ENCODE data around the gene NALCN. TPM values are rescaled to one million over a fixed set of nuclear protein-coding genes. Genes with fewer than 3 reads are reported as not detected.

Gene NALCN
- total RNA-seq, 5 donors from 2014 or later (not counting 1 experiment from before 2014, with no cell fraction given), result not detected

DNA sequence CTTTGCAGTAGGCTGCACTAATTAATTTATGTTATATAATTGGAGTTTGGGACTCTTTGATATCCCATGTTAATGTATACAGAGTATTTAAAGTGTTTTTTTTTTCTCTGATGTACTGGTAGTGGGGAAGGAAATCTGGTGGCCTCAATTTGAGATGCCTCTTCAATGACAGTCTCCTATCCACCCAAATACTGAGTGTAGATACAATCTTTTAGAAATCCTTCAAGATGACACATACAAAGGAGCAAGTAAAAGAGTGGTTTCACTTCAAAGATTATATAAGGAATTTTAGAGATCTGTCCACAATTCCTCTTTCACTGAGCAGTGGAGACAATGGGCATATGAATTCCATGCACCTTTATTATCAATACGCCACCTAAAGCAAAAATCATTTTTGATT is 15.1 kb downstream of the NALCN start:
- no peak overlapping the region for H3K27ac Mint-ChIP-seq
- peaks cover 3 to 5% of the 10 kb centered on the region in 2 donors for H3K27me3 Mint-ChIP-seq
- ATAC-seq (replicated peaks in 1 of 4), result no peak
- H3K36me3 Mint-ChIP-seq, result no peaks in the 10 kb centered on the region
- POLR2A ChIA-PET, result no interaction called here
- no peak overlapping the region for H3K4me3 Mint-ChIP-seq
- Histone ChIP-seq H3K27ac (ENCODE audit: low read length) (no peak overlapping the region), H3K4me1 (ENCODE audit: control insufficient read depth in 1 of 2, extremely low read depth in 1 of 2, insufficient read depth in 2 of 2, low read length in 2 of 2) (no peaks in the 10 kb centered on the region), H3K36me3 (ENCODE audit: control insufficient read depth in 2 of 2, extremely low read depth in 1 of 2, insufficient read depth in 1 of 2, low read length in 1 of 2) (no peaks in the 10 kb centered on the region), H3K4me3 (ENCODE audit: control insufficient read depth in 1 of 2, extremely low read depth in 1 of 2, low read length in 1 of 2) (no peak overlapping the region), H3K9me3 (no peaks in the 10 kb centered on the region), H3K27me3 (replicated peaks in 1 of 2; ENCODE audit: control insufficient read depth in 2 of 2, extremely low read depth in 1 of 2, insufficient read depth in 2 of 2, low read length in 1 of 2) (peaks cover 0 to 4% of the 10 kb centered on the region in 2 experiments)
- H3K9me3 Mint-ChIP-seq, result no peaks in the 10 kb centered on the region
- H3K4me1 Mint-ChIP-seq, result no peaks in the 10 kb centered on the region
- CTCF ChIA-PET, result no interaction called here
- WGBS (ENCODE audit: insufficient coverage), result no CpG with 5 or more reads among the region's 1 CpG
- no peak for DNase-seq

- no peak overlapping the region for H3K4me3 Mint-ChIP-seq
- Histone ChIP-seq H3K36me3 (ENCODE audit: control insufficient read depth in 2 of 2, extremely low read depth in 1 of 2, insufficient read depth in 1 of 2, low read length in 1 of 2) (no peaks in the 10 kb centered on the region), H3K4me1 (ENCODE audit: control insufficient read depth in 1 of 2, extremely low read depth in 1 of 2, insufficient read depth in 2 of 2, low read length in 2 of 2) (no peaks in the 10 kb centered on the region), H3K9me3 (no peaks in the 10 kb centered on the region), H3K27ac (ENCODE audit: low read length) (no peak overlapping the region), H3K4me3 (ENCODE audit: control insufficient read depth in 1 of 2, extremely low read depth in 1 of 2, low read length in 1 of 2) (no peak overlapping the region), H3K27me3 (replicated peaks in 1 of 2; ENCODE audit: control insufficient read depth in 2 of 2, extremely low read depth in 1 of 2, insufficient read depth in 2 of 2, low read length in 1 of 2) (no peaks in the 10 kb centered on the region)
- no peaks in the 10 kb centered on the region for H3K4me1 Mint-ChIP-seq
- H3K27me3 Mint-ChIP-seq, result no peaks in the 10 kb centered on the region
- ATAC-seq (replicated peaks in 1 of 4), result no peak
- no peak overlapping the region for H3K27ac Mint-ChIP-seq
- DNase-seq, result no peak
- no peaks in the 10 kb centered on the region for H3K36me3 Mint-ChIP-seq
- CTCF ChIA-PET, result no interaction called here
- no CpG with 5 or more reads among the region's 2 CpGs for WGBS (ENCODE audit: insufficient coverage)
- no peaks in the 10 kb centered on the region for H3K9me3 Mint-ChIP-seq
- POLR2A ChIA-PET, result no interaction called here
Observed at GRCh38 chr13:101399365-101399764, 16.9 kb downstream of the NALCN start.

DNA sequence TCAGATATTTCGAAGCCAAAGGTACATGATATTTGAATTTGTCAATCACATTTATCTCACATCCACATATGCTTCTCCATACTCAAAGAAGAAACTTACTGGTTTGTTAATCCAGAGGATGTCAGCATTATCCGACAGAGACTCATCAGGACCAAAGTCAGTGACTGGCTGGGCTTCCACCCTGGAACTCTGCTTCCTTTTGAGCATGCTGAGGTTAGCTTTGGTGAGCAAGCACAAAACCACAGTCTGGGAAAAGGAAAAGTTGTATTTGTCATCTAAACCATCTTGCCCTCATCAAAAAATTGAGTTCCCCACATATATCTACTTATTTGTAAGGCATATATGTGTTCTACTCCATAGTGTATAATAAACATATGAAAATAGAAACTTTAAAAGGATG is 17.4 kb downstream of the NALCN start:
- no peak overlapping the region for H3K4me3 ChIP-seq (ENCODE audit: control insufficient read depth in 1 of 2, extremely low read depth in 1 of 2, low read length in 1 of 2)
- no peaks in the 10 kb centered on the region for H3K4me1 ChIP-seq (ENCODE audit: control insufficient read depth in 1 of 2, extremely low read depth in 1 of 2, insufficient read depth in 2 of 2, low read length in 2 of 2)
- no peaks in the 10 kb centered on the region for H3K9me3 ChIP-seq
- Mint-ChIP-seq H3K36me3 (no peaks in the 10 kb centered on the region), H3K27me3 (no peaks in the 10 kb centered on the region), H3K9me3 (no peaks in the 10 kb centered on the region), H3K4me3 (no peak overlapping the region), H3K27ac (no peak overlapping the region), H3K4me1 (no peaks in the 10 kb centered on the region)
- no peak for ATAC-seq (replicated peaks in 1 of 4)
- DNase-seq, result no peak
- H3K36me3 ChIP-seq (ENCODE audit: control insufficient read depth in 2 of 2, extremely low read depth in 1 of 2, insufficient read depth in 1 of 2, low read length in 1 of 2), result no peaks in the 10 kb centered on the region
- H3K27me3 ChIP-seq (replicated peaks in 1 of 2; ENCODE audit: control insufficient read depth in 2 of 2, extremely low read depth in 1 of 2, insufficient read depth in 2 of 2, low read length in 1 of 2), result no peaks in the 10 kb centered on the region
- no CpG with 5 or more reads among the region's 2 CpGs for WGBS (ENCODE audit: insufficient coverage)
- ChIA-PET POLR2A (no interaction called here), CTCF (no interaction called here)
- no peak overlapping the region for H3K27ac ChIP-seq (ENCODE audit: low read length)

DNA sequence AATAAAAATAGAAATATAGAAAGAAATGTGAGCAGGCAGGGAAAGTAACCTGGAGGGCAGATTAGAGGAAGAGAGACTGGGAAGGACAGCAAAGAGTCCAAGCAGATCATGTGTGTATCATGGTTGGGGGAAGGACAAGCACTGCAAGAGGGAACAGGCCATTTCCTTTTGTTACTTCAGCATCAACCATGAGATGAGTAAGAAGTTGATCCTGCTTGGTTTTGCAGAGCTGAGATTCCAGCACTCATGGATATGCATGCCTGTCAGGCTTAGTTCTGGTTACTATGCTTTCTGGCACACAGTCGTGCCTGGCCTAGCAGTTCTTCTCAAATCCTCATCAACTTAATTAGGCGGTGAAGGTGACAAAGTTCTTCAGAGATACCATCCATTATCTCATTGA is 18.1 kb downstream of the NALCN start:
- Histone ChIP-seq H3K9me3 (no peaks in the 10 kb centered on the region), H3K27me3 (replicated peaks in 1 of 2; ENCODE audit: control insufficient read depth in 2 of 2, extremely low read depth in 1 of 2, insufficient read depth in 2 of 2, low read length in 1 of 2) (no peaks in the 10 kb centered on the region), H3K4me1 (ENCODE audit: control insufficient read depth in 1 of 2, extremely low read depth in 1 of 2, insufficient read depth in 2 of 2, low read length in 2 of 2) (no peaks in the 10 kb centered on the region), H3K4me3 (ENCODE audit: control insufficient read depth in 1 of 2, extremely low read depth in 1 of 2, low read length in 1 of 2) (no peak overlapping the region), H3K27ac (ENCODE audit: low read length) (no peak overlapping the region), H3K36me3 (ENCODE audit: control insufficient read depth in 2 of 2, extremely low read depth in 1 of 2, insufficient read depth in 1 of 2, low read length in 1 of 2) (no peaks in the 10 kb centered on the region)
- Mint-ChIP-seq H3K4me1 (no peaks in the 10 kb centered on the region), H3K27me3 (no peaks in the 10 kb centered on the region), H3K4me3 (no peak overlapping the region), H3K9me3 (no peaks in the 10 kb centered on the region), H3K36me3 (no peaks in the 10 kb centered on the region), H3K27ac (no peak overlapping the region)
- POLR2A ChIA-PET, result no interaction called here
- CTCF ChIA-PET, result no interaction called here
- ATAC-seq (replicated peaks in 1 of 4), result no peak
- WGBS (ENCODE audit: insufficient coverage), result 100% methylated on average over 1 of the region's 2 CpGs
- DNase-seq, result no peak

- H3K27me3 Mint-ChIP-seq, result no peaks in the 10 kb centered on the region
- no peaks in the 10 kb centered on the region for H3K4me1 Mint-ChIP-seq
- ATAC-seq (replicated peaks in 1 of 4), result no peak
- H3K9me3 Mint-ChIP-seq, result no peaks in the 10 kb centered on the region
- no peak overlapping the region for H3K27ac Mint-ChIP-seq
- Histone ChIP-seq H3K4me1 (ENCODE audit: control insufficient read depth in 1 of 2, extremely low read depth in 1 of 2, insufficient read depth in 2 of 2, low read length in 2 of 2) (no peaks in the 10 kb centered on the region), H3K27ac (ENCODE audit: low read length) (no peak overlapping the region), H3K9me3 (no peaks in the 10 kb centered on the region), H3K4me3 (ENCODE audit: control insufficient read depth in 1 of 2, extremely low read depth in 1 of 2, low read length in 1 of 2) (no peak overlapping the region), H3K27me3 (replicated peaks in 1 of 2; ENCODE audit: control insufficient read depth in 2 of 2, extremely low read depth in 1 of 2, insufficient read depth in 2 of 2, low read length in 1 of 2) (no peaks in the 10 kb centered on the region), H3K36me3 (ENCODE audit: control insufficient read depth in 2 of 2, extremely low read depth in 1 of 2, insufficient read depth in 1 of 2, low read length in 1 of 2) (no peaks in the 10 kb centered on the region)
- no peaks in the 10 kb centered on the region for H3K36me3 Mint-ChIP-seq
- 67% methylated on average over 2 of the region's 2 CpGs for WGBS (ENCODE audit: insufficient coverage)
- H3K4me3 Mint-ChIP-seq, result no peak overlapping the region
- CTCF ChIA-PET, result no interaction called here
- POLR2A ChIA-PET, result no interaction called here
- no peak for DNase-seq
Observed at GRCh38 chr13:101397742-101398141, 18.6 kb downstream of the NALCN start.

DNA sequence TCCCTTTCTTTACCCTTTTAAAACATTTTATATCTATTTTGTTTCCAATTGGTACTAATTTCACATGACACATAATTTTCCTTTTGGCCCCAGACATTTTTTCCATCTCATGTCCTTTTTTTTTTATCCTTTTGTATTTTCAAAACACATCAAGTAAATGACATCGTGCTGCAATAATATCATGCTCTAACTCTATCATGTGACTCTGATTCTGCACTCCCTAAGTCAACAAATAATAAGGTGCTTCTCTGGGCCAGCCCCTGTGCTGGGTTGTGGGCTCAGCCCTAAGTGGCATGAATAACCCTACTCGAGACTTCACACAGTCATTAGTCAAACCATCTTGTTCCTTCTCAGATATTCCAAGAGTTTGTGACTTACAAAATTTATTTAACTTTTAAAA is 21.7 kb downstream of the NALCN start:
- Mint-ChIP-seq H3K36me3 (no peaks in the 10 kb centered on the region), H3K27me3 (peaks cover 0 to 3% of the 10 kb centered on the region in 2 donors), H3K4me3 (no peak overlapping the region), H3K9me3 (no peaks in the 10 kb centered on the region), H3K27ac (no peak overlapping the region), H3K4me1 (peaks cover 0 to 7% (median 0%) of the 10 kb centered on the region in 3 donors)
- 38% methylated on average over 1 of the region's 2 CpGs for WGBS (ENCODE audit: insufficient coverage)
- DNase-seq, result no peak
- Histone ChIP-seq H3K36me3 (ENCODE audit: control insufficient read depth in 2 of 2, extremely low read depth in 1 of 2, insufficient read depth in 1 of 2, low read length in 1 of 2) (no peaks in the 10 kb centered on the region), H3K9me3 (no peaks in the 10 kb centered on the region), H3K27me3 (replicated peaks in 1 of 2; ENCODE audit: control insufficient read depth in 2 of 2, extremely low read depth in 1 of 2, insufficient read depth in 2 of 2, low read length in 1 of 2) (no peaks in the 10 kb centered on the region), H3K27ac (ENCODE audit: low read length) (no peak overlapping the region), H3K4me3 (ENCODE audit: control insufficient read depth in 1 of 2, extremely low read depth in 1 of 2, low read length in 1 of 2) (no peak overlapping the region), H3K4me1 (ENCODE audit: control insufficient read depth in 1 of 2, extremely low read depth in 1 of 2, insufficient read depth in 2 of 2, low read length in 2 of 2) (no peaks in the 10 kb centered on the region)
- ChIA-PET CTCF (no interaction called here), POLR2A (no interaction called here)
- no peak for ATAC-seq (replicated peaks in 1 of 4)

DNA sequence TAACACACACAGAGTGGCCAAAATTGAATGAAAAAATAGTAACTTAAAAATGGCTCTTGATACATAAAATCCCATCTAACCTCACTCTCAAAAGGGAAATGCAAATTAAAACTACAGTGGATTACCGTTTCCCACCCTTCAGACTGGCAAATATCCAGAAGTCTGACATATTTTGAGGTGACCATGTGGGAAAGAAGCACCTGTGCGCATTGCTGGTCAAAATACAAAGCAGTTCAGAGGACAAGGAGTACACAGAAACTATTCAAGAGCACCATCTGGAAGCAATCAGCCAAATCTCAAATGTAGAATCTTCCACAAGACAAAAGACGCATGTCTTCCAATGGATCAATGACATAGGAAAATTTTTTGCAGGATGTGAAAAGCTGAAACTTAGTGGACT is 23.2 kb downstream of the NALCN start:
- ATAC-seq (replicated peaks in 1 of 4), result no peak

More for the DNA sequence above, 23.2 kb downstream of the NALCN start:
- Histone ChIP-seq H3K4me3 (ENCODE audit: control insufficient read depth in 1 of 2, extremely low read depth in 1 of 2, low read length in 1 of 2) (no peak overlapping the region), H3K27me3 (replicated peaks in 1 of 2; ENCODE audit: control insufficient read depth in 2 of 2, extremely low read depth in 1 of 2, insufficient read depth in 2 of 2, low read length in 1 of 2) (no peaks in the 10 kb centered on the region), H3K9me3 (no peaks in the 10 kb centered on the region), H3K4me1 (ENCODE audit: control insufficient read depth in 1 of 2, extremely low read depth in 1 of 2, insufficient read depth in 2 of 2, low read length in 2 of 2) (no peaks in the 10 kb centered on the region), H3K27ac (ENCODE audit: low read length) (no peak overlapping the region), H3K36me3 (ENCODE audit: control insufficient read depth in 2 of 2, extremely low read depth in 1 of 2, insufficient read depth in 1 of 2, low read length in 1 of 2) (no peaks in the 10 kb centered on the region)
- POLR2A ChIA-PET, result no interaction called here
- DNase-seq, result no peak
- H3K36me3 Mint-ChIP-seq, result no peaks in the 10 kb centered on the region
- H3K27me3 Mint-ChIP-seq, result peaks cover 4 to 5% of the 10 kb centered on the region in 2 donors
- H3K9me3 Mint-ChIP-seq, result no peaks in the 10 kb centered on the region
- CTCF ChIA-PET, result no interaction called here
- H3K27ac Mint-ChIP-seq, result no peak overlapping the region
- WGBS (ENCODE audit: insufficient coverage), result 83% methylated on average over 1 of the region's 3 CpGs
- H3K4me3 Mint-ChIP-seq, result no peak overlapping the region
- peaks cover 0 to 7% (median 0%) of the 10 kb centered on the region in 3 donors for H3K4me1 Mint-ChIP-seq

Data from T-cell (primary cell).